ENCODE results near the gene CDH12.

The CDH12 gene

DNA sequence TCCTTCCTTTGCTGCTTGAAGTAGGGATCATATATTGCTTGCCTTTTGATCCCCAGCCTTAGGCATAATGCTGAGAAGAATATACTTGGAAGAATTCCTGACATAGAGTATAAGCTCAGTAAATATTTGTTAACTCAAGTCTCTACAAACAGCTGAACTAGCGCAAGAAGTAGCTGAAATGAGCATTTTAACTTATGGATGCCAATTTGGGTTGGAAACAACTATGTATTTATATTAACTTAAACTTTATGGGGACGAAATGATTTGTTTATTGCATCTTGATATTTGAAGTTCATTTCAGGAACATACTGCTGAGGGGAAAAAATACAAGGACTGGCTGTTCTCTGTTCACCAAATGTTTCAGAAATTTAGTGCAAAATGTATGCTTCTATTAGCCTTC is 258.7 kb downstream of the CDH12 start:
- H3K27ac ChIP-seq: no peak overlapping the region
- H3K4me3 ChIP-seq (ENCODE audit: low read depth, low read length): no peak overlapping the region
- no peaks in the 10 kb centered on the region for H3K36me3 ChIP-seq (replicated peaks)
- no peaks in the 10 kb centered on the region for H3K27me3 ChIP-seq (replicated peaks)
- TF ChIP-seq, protein P1, sequence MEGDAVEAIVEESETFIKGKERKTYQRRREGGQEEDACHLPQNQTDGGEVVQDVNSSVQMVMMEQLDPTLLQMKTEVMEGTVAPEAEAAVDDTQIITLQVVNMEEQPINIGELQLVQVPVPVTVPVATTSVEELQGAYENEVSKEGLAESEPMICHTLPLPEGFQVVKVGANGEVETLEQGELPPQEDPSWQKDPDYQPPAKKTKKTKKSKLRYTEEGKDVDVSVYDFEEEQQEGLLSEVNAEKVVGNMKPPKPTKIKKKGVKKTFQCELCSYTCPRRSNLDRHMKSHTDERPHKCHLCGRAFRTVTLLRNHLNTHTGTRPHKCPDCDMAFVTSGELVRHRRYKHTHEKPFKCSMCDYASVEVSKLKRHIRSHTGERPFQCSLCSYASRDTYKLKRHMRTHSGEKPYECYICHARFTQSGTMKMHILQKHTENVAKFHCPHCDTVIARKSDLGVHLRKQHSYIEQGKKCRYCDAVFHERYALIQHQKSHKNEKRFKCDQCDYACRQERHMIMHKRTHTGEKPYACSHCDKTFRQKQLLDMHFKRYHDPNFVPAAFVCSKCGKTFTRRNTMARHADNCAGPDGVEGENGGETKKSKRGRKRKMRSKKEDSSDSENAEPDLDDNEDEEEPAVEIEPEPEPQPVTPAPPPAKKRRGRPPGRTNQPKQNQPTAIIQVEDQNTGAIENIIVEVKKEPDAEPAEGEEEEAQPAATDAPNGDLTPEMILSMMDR (IDR thresholded peaks at IDR 0.05; ENCODE audit: low read depth, low read length, missing control alignments): no peak
- no peak for DNase-seq
- in situ Hi-C loops (cut with HindIII; ENCODE audit: low pct_ligation_motif_present, low sequenced_read_pairs): no loop called here

DNA sequence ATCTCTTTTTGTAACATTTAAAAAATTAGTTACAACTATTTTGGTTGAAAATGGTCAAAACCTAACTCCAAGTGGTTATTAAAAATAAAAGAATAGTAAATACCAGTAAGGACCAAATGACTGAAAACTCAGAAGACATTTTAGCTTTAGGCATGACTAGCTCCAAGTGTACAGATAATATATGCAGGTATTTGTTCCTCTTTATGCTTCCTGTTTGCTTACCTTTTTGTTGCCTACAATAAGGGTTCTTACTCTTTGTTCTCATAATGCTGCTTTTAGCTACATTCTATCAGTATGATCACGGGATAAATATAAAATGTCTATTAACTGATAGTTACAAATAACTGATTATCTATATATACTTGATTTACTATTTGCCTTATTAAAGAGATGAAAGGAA is 259.6 kb downstream of the CDH12 start:
- in situ Hi-C loops (cut with HindIII; ENCODE audit: low pct_ligation_motif_present, low sequenced_read_pairs): no loop called here

DNA sequence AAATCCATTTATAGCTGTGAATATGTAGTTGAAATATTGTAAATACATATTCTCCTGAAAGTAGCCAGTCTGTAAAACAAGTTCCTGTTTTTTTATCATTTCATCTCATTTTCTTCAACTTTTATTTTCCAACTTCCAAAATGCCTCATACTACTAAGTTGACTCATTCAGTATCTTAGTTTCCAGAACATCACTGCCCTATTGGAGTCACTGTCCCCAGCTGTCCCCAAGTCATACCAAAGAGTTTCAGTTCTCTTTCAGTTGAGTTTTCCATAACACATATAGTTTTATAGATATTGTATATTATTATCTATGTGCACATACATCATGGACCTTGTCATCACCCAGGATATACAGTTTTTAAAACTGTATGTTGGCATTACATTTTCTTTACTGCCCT is 261.7 kb downstream of the CDH12 start:
- TF ChIP-seq, protein P1 (IDR thresholded peaks at IDR 0.05; ENCODE audit: low read depth, low read length, missing control alignments): no peak
- no peak for DNase-seq
- Histone ChIP-seq H3K36me3 (replicated peaks) (no peaks in the 10 kb centered on the region), H3K27me3 (replicated peaks) (no peaks in the 10 kb centered on the region), H3K4me3 (ENCODE audit: low read depth, low read length) (no peak overlapping the region), H3K27ac (no peak overlapping the region)
- in situ Hi-C loops (cut with HindIII; ENCODE audit: low pct_ligation_motif_present, low sequenced_read_pairs): no loop called here

More for the DNA sequence above, 259.6 kb downstream of the CDH12 start:
- Histone ChIP-seq H3K4me3 (ENCODE audit: low read depth, low read length) (no peak overlapping the region), H3K27me3 (replicated peaks) (no peaks in the 10 kb centered on the region), H3K36me3 (replicated peaks) (no peaks in the 10 kb centered on the region), H3K27ac (no peak overlapping the region)
- DNase-seq: no peak
- TF ChIP-seq, protein P1 (IDR thresholded peaks at IDR 0.05; ENCODE audit: low read depth, low read length, missing control alignments): no peak

DNA sequence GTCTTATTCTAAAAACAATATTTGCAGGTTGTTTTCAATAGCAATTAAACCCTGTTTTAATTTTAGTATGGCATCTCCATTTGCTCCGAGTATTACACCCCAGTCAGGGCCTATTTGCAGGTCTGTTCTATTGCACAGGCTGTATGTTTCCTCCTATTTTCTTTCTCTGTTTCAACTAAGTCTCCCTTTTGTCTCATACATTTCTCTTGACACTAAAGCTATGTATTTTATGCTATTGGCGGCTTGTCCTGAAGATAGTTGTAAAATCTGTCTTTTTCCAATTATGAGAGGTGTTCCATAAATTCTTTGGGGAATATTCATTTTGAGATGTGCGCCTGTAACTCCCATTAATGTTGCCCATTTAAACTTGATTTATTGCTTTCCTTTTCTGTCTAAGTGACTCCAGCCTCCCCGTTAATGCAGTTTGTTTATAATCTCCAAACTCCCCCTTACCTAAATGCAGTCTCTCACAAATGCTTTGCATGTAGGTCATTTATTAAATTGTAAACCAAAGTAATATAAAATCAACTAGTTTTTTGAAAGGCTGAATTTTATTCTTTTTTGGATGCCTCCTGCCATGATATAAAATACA is 262.4 kb downstream of the CDH12 start:
- Histone ChIP-seq H3K36me3 (replicated peaks) (no peaks in the 10 kb centered on the region), H3K27ac (no peak overlapping the region), H3K27me3 (replicated peaks) (no peaks in the 10 kb centered on the region), H3K4me3 (ENCODE audit: low read depth, low read length) (no peak overlapping the region)
- DNase-seq: no peak
- TF ChIP-seq, protein P1 (IDR thresholded peaks at IDR 0.05; ENCODE audit: low read depth, low read length, missing control alignments): no peak
- in situ Hi-C loops (cut with HindIII; ENCODE audit: low pct_ligation_motif_present, low sequenced_read_pairs): no loop called here

DNA sequence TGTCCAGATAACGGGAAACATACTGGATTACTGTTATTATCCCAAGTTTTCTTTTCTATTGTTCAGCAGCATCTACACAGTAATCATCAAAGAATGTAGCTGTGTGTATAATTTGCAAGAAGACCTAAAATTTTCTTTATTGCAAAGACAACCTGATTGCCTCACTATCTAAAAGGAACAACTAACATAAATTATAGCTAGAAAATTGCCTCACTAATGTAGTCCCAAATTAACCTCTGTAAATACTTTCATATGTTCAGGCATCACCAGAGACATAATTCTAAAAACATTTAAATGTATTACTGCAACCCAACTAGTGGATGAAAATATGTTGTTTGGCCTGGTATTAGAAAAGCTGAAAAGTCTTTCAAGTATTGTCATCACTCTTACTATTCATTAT is 275.4 kb downstream of the CDH12 start:
- TF ChIP-seq, protein P1 (IDR thresholded peaks at IDR 0.05; ENCODE audit: low read depth, low read length, missing control alignments): no peak
- no peak overlapping the region for H3K4me3 ChIP-seq (ENCODE audit: low read depth, low read length)
- no peak overlapping the region for H3K27ac ChIP-seq
- no peak for DNase-seq
- no peaks in the 10 kb centered on the region for H3K27me3 ChIP-seq (replicated peaks)
- in situ Hi-C loops (cut with HindIII; ENCODE audit: low pct_ligation_motif_present, low sequenced_read_pairs): no loop called here
- H3K36me3 ChIP-seq (replicated peaks): no peaks in the 10 kb centered on the region

DNA sequence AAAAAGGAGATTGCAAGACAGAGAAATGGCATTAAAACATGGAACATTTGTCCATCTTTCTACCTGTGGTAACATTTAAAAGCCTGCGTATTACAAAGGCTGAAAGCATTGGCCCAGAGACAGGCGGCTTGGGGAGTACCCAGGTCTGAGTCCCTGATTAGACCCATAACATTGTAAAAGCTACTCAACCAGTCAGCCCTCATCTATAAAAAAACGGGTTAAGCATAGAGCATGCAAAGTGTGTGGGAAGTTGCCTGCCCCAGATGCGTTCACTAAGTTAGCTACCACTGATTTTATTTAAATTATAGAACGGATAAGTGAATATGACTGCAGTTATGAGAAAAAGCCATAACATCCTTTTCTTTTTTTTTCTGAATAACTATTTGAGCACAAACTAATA is 276.1 kb downstream of the CDH12 start:
- Histone ChIP-seq H3K27me3 (replicated peaks) (no peaks in the 10 kb centered on the region), H3K4me3 (ENCODE audit: low read depth, low read length) (no peak overlapping the region), H3K36me3 (replicated peaks) (no peaks in the 10 kb centered on the region), H3K27ac (no peak overlapping the region)
- TF ChIP-seq, protein P1 (IDR thresholded peaks at IDR 0.05; ENCODE audit: low read depth, low read length, missing control alignments): no peak
- in situ Hi-C loops (cut with HindIII; ENCODE audit: low pct_ligation_motif_present, low sequenced_read_pairs): no loop called here
- DNase-seq: no peak

Measured in brain microvascular endothelial cell (primary cell).